B cell (primary cell): ENCODE measurements around the gene NEUROD2. TPM values are rescaled to one million over a fixed set of nuclear protein-coding genes. Genes with fewer than 3 reads are reported as not detected.

ENCODE experiments used
- ATAC-seq: fragments of 200-7000 bp; cut with Tn5 transposase; one replicate; pipeline ENCODE4 v1.10.0; 2021; ENCODE audit warnings: low read depth, mild to moderate bottlenecking, moderate number of reproducible peaks, moderate library complexity
- CTCF ChIA-PET: fragments of 350-600 bp; sonication (Branson Sonifier 250); formaldehyde crosslinking; loops from one replicate; lab custom pipeline; 2021; ENCODE audit warnings: antibody characterized with exemption, inconsistent platforms; lab: Charles Lee
- POLR2A ChIA-PET: fragments of 350-600 bp; sonication (Branson Sonifier 250); formaldehyde crosslinking; loops from one replicate; lab custom pipeline; 2021; ENCODE audit warnings: antibody characterized with exemption; lab: Charles Lee
- DNase-seq: peaks from one replicate; pipeline ENCODE4 v3.0.0; 2013
- H2AFZ ChIP-seq: 2 replicates; pipeline ENCODE4 v1.6.1; 2012; ENCODE audit warnings: mild to moderate bottlenecking, low read depth, low read length; ENCODE audit not compliant: insufficient read depth, poor library complexity, severe bottlenecking
- H3K27ac ChIP-seq, 2 donors: 1 replicate in 1 of 2; 2 replicates in 1 of 2; pipeline ENCODE4 v1.5.1; 2012 to 2013; ENCODE audit warnings: low read length in 2 of 2, mild to moderate bottlenecking in 2 of 2, moderate library complexity in 1 of 2
- H3K27me3 ChIP-seq, 4 experiments: fragments of 200-600 bp in 1 of 4; sonication (generic) in 1 of 4; replicated peaks in 1 of 4; 1 replicate in 2 of 4; 2 replicates in 2 of 4; pipeline versions ENCODE4 v1.6.1 to v1.7.0; 2013 to 2016; ENCODE audit warnings: low read length in 3 of 4, mild to moderate bottlenecking in 2 of 4, mixed read lengths in 1 of 4, moderate library complexity in 1 of 4; ENCODE audit not compliant: insufficient read depth in 4 of 4, control insufficient read depth in 3 of 4; ENCODE audit errors: control extremely low read depth in 1 of 4
- H3K36me3 ChIP-seq, 2 experiments: replicated peaks in 1 of 2; 1 replicate in 1 of 2; 2 replicates in 1 of 2; pipeline versions ENCODE4 v1.6.1 to v1.7.1; 2013; ENCODE audit warnings: low read length in 1 of 2; ENCODE audit not compliant: insufficient read depth in 2 of 2, control insufficient read depth in 1 of 2; ENCODE audit errors: control extremely low read depth in 1 of 2, extremely low read depth in 1 of 2
- H3K4me1 ChIP-seq, 2 donors: fragments of 200-600 bp in 1 of 2; sonication (generic) in 1 of 2; 1 replicate in 1 of 2; 2 replicates in 1 of 2; pipeline versions ENCODE4 v1.5.1 to v1.6.1; 2013 to 2017; ENCODE audit warnings: low read length in 2 of 2; ENCODE audit not compliant: control insufficient read depth in 2 of 2, insufficient read depth in 2 of 2
- H3K4me2 ChIP-seq: replicated peaks from 2 replicates; pipeline ENCODE3; 2012; ENCODE audit warnings: mild to moderate bottlenecking, low read depth, low read length; ENCODE audit not compliant: poor library complexity, severe bottlenecking
- H3K4me3 ChIP-seq, 5 experiments: fragments of 200-600 bp in 1 of 5; sonication (generic) in 1 of 5; 1 replicate in 3 of 5; 2 replicates in 2 of 5; pipeline versions ENCODE4 v1.5.1 to v1.7.0; 2011 to 2016; ENCODE audit warnings: low read length in 4 of 5, mild to moderate bottlenecking in 4 of 5, low read depth in 2 of 5, control low read depth in 1 of 5, moderate library complexity in 1 of 5; ENCODE audit not compliant: insufficient read depth in 1 of 5; ENCODE audit errors: control extremely low read depth in 1 of 5, extremely low read depth in 1 of 5
- H3K79me2 ChIP-seq: fragments of 200-600 bp; sonication (generic); one replicate; pipeline ENCODE4 v1.6.0; 2016; ENCODE audit warnings: low read length; ENCODE audit not compliant: control insufficient read depth, insufficient read depth
- H3K9ac ChIP-seq: fragments of 200-600 bp; sonication (generic); 2 replicates; pipeline ENCODE4 v1.6.1; 2017; ENCODE audit warnings: mild to moderate bottlenecking, low read length, moderate library complexity
- H3K9me3 ChIP-seq, 3 donors: one replicate each; pipeline versions ENCODE4 v1.6.1 to v1.7.1; 2013; ENCODE audit warnings: low read length in 2 of 3; ENCODE audit not compliant: control insufficient read depth in 2 of 3, insufficient read depth in 1 of 3; ENCODE audit errors: control extremely low read depth in 1 of 3
- H4K20me1 ChIP-seq: 2 replicates; pipeline ENCODE4 v1.6.0; 2012; ENCODE audit warnings: mild to moderate bottlenecking, low read length; ENCODE audit not compliant: insufficient read depth, control insufficient read depth, poor library complexity, severe bottlenecking
- H3K27ac Mint-ChIP-seq: one replicate; pipeline ENCODE4 v1.8.0; 2021; ENCODE audit warnings: mixed read lengths
- H3K27me3 Mint-ChIP-seq: one replicate; pipeline ENCODE4 v1.8.0; 2021; ENCODE audit warnings: mixed read lengths
- H3K4me1 Mint-ChIP-seq: one replicate; pipeline ENCODE4 v1.8.0; 2021; ENCODE audit warnings: mixed read lengths
- H3K4me3 Mint-ChIP-seq: one replicate; pipeline ENCODE4 v1.8.0; 2021; ENCODE audit warnings: mixed read lengths
- H3K9me3 Mint-ChIP-seq: one replicate; pipeline ENCODE4 v1.8.0; 2022; ENCODE audit warnings: mixed read lengths; ENCODE audit not compliant: insufficient read depth
- EZH2 ChIP-seq: IDR thresholded peaks from 2 replicates; pipeline ENCODE4 v1.6.1; 2012; ENCODE audit warnings: borderline replicate concordance, low read depth, mild to moderate bottlenecking, moderate library complexity, low read length; ENCODE audit not compliant: insufficient read depth, poor library complexity, severe bottlenecking
- WGBS: methylation state at CpG from one replicate; pipeline ENCODE4 v1.1.5; 2013; ENCODE audit warnings: missing lambda C conversion rate; ENCODE audit not compliant: insufficient coverage; 5-methylcytosine and 5-hydroxymethylcytosine counted together
- intact Hi-C: fragments of 100-400 bp; cut with micrococcal nuclease; formaldehyde crosslinking; loops from one replicate; pipeline ENCODE4 v1.10.0; 2022
- polyA plus RNA-seq: library from polyadenylated mRNA; depleted of rRNA; stranded (reverse); fragments of >200 nt; gene quantifications from 2 replicates; pipeline ENCODE4 v1.2.3, GENCODE V29; 2012
- total RNA-seq, 2 donors: library from RNA; stranded (reverse); fragments of 120-200 nt in 1 of 2; gene quantifications; 1 replicate in 1 of 2; 2 replicates in 1 of 2; pipeline versions ENCODE4 v1.2.3 to v1.2.4, GENCODE V29; 2013 to 2022
- TF ChIP-seq, protein P1 (sequence below): fragments of 200-600 bp; IDR thresholded peaks from one replicate; pipeline ENCODE4 v1.8.0; 2022; ENCODE audit warnings: antibody characterized with exemption, mild to moderate bottlenecking

Gene NEUROD2
- total and polyA plus RNA-seq, 2 donors (not counting 1 experiment from before 2014, with no cell fraction given), result 0.04 TPM; not detected in 1

DNA sequence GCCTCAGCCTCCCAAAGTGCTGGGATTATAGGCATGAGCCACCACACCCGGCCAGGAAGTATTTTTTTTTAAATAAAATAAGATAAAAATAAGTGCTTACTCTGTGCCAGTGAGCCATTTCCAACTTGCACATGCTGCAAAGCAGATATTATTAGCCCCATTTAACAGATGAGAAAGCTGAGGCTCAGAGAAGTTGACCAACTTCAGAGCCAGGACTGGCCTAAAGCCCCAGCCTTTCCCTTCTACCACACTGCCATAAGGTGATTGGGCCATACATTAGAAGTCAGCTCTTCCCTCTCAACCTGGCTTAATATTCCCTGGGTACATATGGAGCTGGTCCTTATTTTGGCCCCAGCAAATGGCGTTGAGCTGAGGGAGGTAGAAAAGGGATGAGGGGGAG, 25.1 kb downstream of the NEUROD2 start:
- no peak for DNase-seq
- no peaks in the 10 kb centered on the region for H4K20me1 ChIP-seq
- no peaks in the 10 kb centered on the region for H3K4me1 Mint-ChIP-seq
- H3K9me3 ChIP-seq, result no peaks in the 10 kb centered on the region
- POLR2A ChIA-PET, result no interaction called here
- H3K4me1 ChIP-seq, result no peaks in the 10 kb centered on the region
- intact Hi-C loops, result no loop called here
- H3K9ac ChIP-seq, result no peak overlapping the region
- WGBS, result 75% methylated on average over 1 of the region's 2 CpGs
- peaks cover 0 to 4% (median 0%) of the 10 kb centered on the region in 4 experiments for H3K27me3 ChIP-seq
- no peaks in the 10 kb centered on the region for H3K79me2 ChIP-seq
- no peak overlapping the region for H3K4me2 ChIP-seq
- H3K36me3 ChIP-seq, result no peaks in the 10 kb centered on the region
- ATAC-seq, result no peak
- CTCF ChIA-PET, result interaction anchor here (0.7 kb wide), 1 partner anchor 1076 kb away, joined by 3 read pairs; no protein-coding TSS in a partner anchor
- H3K27ac Mint-ChIP-seq, result no peak overlapping the region
- no peak overlapping the region for H2AFZ ChIP-seq
- no peaks in the 10 kb centered on the region for H3K9me3 Mint-ChIP-seq
- H3K4me3 ChIP-seq, result no peak overlapping the region
- no peak for TF ChIP-seq EZH2
- TF ChIP-seq, protein P1, sequence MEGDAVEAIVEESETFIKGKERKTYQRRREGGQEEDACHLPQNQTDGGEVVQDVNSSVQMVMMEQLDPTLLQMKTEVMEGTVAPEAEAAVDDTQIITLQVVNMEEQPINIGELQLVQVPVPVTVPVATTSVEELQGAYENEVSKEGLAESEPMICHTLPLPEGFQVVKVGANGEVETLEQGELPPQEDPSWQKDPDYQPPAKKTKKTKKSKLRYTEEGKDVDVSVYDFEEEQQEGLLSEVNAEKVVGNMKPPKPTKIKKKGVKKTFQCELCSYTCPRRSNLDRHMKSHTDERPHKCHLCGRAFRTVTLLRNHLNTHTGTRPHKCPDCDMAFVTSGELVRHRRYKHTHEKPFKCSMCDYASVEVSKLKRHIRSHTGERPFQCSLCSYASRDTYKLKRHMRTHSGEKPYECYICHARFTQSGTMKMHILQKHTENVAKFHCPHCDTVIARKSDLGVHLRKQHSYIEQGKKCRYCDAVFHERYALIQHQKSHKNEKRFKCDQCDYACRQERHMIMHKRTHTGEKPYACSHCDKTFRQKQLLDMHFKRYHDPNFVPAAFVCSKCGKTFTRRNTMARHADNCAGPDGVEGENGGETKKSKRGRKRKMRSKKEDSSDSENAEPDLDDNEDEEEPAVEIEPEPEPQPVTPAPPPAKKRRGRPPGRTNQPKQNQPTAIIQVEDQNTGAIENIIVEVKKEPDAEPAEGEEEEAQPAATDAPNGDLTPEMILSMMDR, result no peak
- H3K27ac ChIP-seq, result no peak overlapping the region
- peaks cover 10% of the 10 kb centered on the region for H3K27me3 Mint-ChIP-seq
- H3K4me3 Mint-ChIP-seq, result no peak overlapping the region

DNA sequence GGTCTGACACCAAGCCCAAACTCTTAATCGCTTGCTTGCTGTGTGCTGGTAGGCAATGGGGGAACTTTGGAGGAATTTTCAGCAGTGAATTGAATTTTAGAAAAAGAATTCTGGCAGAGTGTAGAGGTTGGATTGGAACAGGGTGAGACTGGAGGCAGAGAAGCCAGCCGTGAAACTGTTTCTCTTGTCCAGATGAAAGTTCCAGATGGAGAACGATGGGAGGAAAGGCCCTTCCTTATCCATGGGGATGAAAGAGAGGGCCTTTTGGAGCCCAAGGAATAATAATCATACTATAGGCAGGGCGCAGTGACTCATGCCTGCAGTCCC, 26.0 kb downstream of the NEUROD2 start:
- no peaks in the 10 kb centered on the region for H3K9me3 ChIP-seq
- H3K79me2 ChIP-seq, result no peaks in the 10 kb centered on the region
- H3K36me3 ChIP-seq, result no peaks in the 10 kb centered on the region
- ChIA-PET POLR2A (no interaction called here), CTCF (no interaction called here)
- Mint-ChIP-seq H3K9me3 (no peaks in the 10 kb centered on the region), H3K4me3 (no peak overlapping the region), H3K27me3 (peaks cover 5% of the 10 kb centered on the region), H3K27ac (no peak overlapping the region), H3K4me1 (no peaks in the 10 kb centered on the region)
- ATAC-seq (no peak), DNase-seq (no peak)
- TF ChIP-seq EZH2, result no peak
- TF ChIP-seq, protein P1, result no peak
- no peaks in the 10 kb centered on the region for H4K20me1 ChIP-seq
- WGBS, result 85% methylated on average over 4 of the region's 4 CpGs
- H3K27me3 ChIP-seq, result no peaks in the 10 kb centered on the region
- no peak overlapping the region for H3K27ac ChIP-seq
- H3K4me3 ChIP-seq, result no peak overlapping the region
- intact Hi-C loops, result no loop called here
- no peak overlapping the region for H2AFZ ChIP-seq
- H3K4me2 ChIP-seq, result no peak overlapping the region
- H3K9ac ChIP-seq, result no peak overlapping the region
- H3K4me1 ChIP-seq, result no peaks in the 10 kb centered on the region
